HL-60 (cell line): ENCODE data around the gene SLC12A1.

ENCODE experiments used
- CTCF ChIP-seq: IDR thresholded peaks from one replicate; pipeline ENCODE4 v1.5.1; 2011; ENCODE audit warnings: low read length, control low read depth, inconsistent platforms; ENCODE audit not compliant: insufficient read depth
- POLR2AphosphoS5 ChIP-seq: IDR thresholded peaks from 2 replicates; pipeline ENCODE4 v1.6.1; 2012; ENCODE audit warnings: low read depth

GRCh38 chr15:48279608-48280007, 73.5 kb downstream of the SLC12A1 start:
- TF ChIP-seq CTCF = no peak
- no peak for TF ChIP-seq POLR2AphosphoS5
